Measurements from ENCODE around the gene NOG. TPM values are rescaled to one million over a fixed set of nuclear protein-coding genes. Genes with fewer than 3 reads are reported as not detected.
A peak's percentile ranks its signal among the peaks of the same experiment; 100 is the strongest.

The NOG gene
- polyA plus RNA-seq, 3 donors, result 1.1 to 1.9 (median 1.5) TPM

DNA sequence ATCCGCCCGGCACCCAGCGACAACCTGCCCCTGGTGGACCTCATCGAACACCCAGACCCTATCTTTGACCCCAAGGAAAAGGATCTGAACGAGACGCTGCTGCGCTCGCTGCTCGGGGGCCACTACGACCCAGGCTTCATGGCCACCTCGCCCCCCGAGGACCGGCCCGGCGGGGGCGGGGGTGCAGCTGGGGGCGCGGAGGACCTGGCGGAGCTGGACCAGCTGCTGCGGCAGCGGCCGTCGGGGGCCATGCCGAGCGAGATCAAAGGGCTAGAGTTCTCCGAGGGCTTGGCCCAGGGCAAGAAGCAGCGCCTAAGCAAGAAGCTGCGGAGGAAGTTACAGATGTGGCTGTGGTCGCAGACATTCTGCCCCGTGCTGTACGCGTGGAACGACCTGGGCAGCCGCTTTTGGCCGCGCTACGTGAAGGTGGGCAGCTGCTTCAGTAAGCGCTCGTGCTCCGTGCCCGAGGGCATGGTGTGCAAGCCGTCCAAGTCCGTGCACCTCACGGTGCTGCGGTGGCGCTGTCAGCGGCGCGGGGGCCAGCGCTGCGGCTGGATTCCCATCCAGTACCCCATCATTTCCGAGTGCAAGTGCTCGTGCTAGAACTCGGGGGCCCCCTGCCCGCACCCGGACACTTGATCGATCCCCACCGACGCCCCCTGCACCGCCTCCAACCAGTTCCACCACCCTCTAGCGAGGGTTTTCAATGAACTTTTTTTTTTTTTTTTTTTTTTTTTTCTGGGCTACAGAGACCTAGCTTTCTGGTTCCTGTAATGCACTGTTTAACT lies 1.0 kb downstream of the NOG start:
- DNase-seq (ENCODE audit: extremely low read depth in 1 of 11, low read depth in 9 of 11, low spot score in 4 of 11), result no peak

DNA sequence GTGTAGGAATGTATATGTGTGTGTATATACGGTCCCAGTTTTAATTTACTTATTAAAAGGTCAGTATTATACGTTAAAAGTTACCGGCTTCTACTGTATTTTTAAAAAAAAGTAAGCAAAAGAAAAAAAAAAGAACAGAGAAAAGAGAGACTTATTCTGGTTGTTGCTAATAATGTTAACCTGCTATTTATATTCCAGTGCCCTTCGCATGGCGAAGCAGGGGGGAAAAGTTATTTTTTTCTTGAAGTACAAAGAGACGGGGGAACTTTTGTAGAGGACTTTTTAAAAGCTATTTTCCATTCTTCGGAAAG lies 1.6 kb downstream of the NOG start:
- DNase-seq (ENCODE audit: extremely low read depth in 1 of 11, low read depth in 9 of 11, low spot score in 4 of 11), result no peak

DNA sequence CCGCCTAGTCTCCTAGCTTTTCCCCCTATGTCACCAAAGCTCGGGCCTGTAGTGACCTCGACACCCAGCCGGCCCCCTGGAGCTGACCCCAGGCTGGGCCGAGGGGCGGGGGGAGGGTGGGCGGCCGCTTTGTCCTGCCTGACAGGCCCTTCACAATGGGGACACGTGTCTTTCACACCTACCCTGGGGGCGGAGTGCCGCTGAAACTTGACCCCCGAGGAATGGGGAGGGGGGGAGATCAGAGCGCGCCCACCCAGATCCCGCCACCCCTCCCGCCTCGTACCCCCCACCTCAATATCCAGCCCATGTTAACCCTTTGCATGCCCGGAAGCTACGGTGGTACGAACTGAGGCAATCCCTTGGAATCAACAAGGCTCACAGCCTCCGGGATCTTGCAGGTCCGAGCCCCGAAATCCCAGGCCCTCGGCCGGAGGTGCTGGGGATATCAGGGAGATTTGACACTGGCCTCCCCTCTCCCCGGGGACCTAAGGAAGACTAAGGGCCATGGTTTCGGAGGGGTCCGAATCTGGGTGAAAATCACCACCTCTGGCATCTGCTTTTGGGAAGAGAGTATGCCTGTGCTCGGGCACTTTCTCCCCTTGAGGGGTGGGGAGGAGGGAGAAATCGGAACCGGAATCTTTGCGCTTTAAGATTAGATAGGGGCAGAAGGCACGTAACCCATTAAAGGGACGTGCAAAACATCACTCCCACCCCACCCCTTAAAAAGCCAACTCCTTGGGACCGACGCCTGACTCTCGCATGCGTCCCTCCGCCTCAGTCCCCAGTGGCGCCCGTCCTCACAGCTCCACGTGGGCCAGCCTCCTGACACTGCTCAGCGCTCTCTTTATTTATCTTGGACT lies 2.6 kb downstream of the NOG start:
- DNase-seq (ENCODE audit: extremely low read depth in 1 of 11, low read depth in 9 of 11, low spot score in 4 of 11), result no peak

DNA sequence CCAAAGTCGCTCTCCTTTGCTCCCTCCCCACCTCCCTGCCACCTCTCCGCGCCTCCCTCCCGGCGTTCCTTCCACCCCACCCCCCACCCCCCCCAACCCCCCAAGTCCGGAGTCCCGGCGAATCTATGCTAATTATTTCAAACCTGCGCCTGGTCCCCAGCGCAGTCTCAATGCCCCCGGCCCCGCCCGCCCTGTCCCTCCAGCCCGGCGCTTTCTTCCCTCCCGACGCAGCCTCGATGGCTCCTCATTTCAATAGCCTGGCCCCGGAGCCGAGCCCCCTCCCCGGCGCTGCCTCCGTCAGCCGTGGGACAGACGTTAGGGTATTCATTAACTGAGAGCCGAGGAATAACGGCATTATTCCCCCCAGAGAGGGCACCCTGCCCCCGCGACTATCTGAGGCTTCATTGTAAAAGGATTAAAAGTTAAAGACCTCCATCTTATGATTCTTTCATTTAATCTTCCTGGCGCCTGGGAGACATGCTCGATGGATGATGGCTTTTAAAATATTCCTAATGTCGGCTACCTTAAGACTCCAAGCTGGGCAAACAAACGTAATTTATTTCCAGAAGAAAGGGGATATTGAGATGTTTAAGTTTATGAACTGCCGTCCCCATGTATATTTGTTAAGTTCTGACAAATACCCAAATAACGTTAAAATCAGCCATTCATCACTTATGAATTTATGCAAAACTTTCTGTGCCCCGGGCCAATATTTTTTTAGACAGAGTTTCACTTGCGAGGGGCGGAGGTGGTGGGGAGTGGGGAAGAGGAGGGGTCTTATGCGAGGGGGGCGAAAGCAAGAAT lies 3.4 kb downstream of the NOG start:
- no peak for DNase-seq (ENCODE audit: extremely low read depth in 1 of 11, low read depth in 9 of 11, low spot score in 4 of 11)

DNA sequence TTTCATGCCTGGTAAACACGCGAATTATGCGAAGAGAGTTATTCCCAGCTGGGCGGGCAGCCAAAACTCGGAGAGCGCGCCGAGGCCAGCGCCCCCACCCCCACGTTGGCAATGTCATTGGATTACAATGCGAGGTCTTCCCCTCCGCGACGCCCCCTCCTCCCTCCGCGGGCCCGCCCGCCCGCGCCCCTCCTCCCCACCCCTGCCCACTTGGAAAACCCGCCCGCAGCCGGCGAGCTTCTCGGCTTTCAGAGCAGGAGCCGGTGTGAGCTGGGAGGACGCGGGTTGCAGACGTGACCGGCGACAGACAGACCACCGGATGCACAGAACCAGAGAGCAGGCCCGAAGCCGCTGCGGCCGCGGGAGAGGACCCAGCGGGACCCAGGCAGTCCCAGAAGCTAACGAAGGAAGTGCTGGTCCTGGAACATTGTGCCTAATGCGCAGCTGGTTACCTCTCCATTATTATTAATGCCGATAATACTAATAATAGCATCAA lies 4.0 kb downstream of the NOG start:
- DNase-seq (ENCODE audit: extremely low read depth in 1 of 11, low read depth in 9 of 11, low spot score in 4 of 11), result peak in 1 of 11 donors; percentile 34

DNA sequence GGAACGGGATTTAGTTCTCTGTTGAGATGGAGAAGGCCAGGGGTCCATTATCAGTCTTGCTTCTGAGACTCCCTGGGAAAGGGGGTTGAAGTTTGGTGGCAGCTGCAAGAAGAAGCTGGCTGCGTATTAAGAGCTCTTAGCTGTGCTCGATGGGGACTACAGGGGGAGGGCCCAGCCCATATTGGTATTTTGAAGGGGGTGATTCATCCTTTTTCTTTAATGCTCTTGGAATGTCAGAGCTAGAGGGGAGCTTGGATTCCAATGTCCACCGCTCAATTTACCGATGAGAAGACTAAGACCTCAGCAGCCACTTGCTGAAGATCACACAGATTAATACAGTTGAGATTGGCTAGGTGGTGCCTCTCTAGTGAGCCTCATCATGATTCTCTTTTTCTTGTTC lies 5.0 kb downstream of the NOG start:
- DNase-seq (ENCODE audit: extremely low read depth in 1 of 11, low read depth in 9 of 11, low spot score in 4 of 11), result no peak

GRCh38 chr17:56599088-56599487 lies 5.6 kb downstream of the NOG start:
- DNase-seq (ENCODE audit: extremely low read depth in 1 of 11, low read depth in 9 of 11, low spot score in 4 of 11), result no peak

DNA sequence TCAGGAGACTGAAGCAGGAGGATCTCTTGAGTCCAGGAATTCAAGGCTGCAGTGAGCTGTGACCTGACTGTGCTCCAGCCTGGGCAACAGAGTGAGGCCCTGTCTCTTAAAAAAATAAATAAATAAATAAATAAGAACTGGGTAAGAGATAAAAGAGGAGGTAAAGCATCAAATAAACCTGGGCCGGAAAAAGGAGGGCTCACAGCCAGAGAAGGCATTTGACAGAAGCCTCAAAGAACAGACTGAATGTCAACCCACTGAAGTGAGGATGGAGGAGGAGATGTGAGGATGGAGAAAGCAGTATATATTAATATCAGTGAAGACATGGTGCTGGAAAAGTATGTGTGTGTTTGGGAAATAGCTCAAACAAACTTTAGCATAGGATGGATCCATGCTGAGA lies 6.1 kb downstream of the NOG start:
- no peak for DNase-seq (ENCODE audit: extremely low read depth in 1 of 11, low read depth in 9 of 11, low spot score in 4 of 11)

GRCh38 chr17:56600256-56600655 lies 6.8 kb downstream of the NOG start:
- no peak for DNase-seq (ENCODE audit: extremely low read depth in 1 of 11, low read depth in 9 of 11, low spot score in 4 of 11)

- no peak for DNase-seq (ENCODE audit: extremely low read depth in 1 of 11, low read depth in 9 of 11, low spot score in 4 of 11)
Observed at GRCh38 chr17:56601591-56601990, 8.1 kb downstream of the NOG start.

GRCh38 chr17:56602292-56603130 lies 9.0 kb downstream of the NOG start:
- DNase-seq (ENCODE audit: extremely low read depth in 1 of 11, low read depth in 9 of 11, low spot score in 4 of 11), result no peak

DNA sequence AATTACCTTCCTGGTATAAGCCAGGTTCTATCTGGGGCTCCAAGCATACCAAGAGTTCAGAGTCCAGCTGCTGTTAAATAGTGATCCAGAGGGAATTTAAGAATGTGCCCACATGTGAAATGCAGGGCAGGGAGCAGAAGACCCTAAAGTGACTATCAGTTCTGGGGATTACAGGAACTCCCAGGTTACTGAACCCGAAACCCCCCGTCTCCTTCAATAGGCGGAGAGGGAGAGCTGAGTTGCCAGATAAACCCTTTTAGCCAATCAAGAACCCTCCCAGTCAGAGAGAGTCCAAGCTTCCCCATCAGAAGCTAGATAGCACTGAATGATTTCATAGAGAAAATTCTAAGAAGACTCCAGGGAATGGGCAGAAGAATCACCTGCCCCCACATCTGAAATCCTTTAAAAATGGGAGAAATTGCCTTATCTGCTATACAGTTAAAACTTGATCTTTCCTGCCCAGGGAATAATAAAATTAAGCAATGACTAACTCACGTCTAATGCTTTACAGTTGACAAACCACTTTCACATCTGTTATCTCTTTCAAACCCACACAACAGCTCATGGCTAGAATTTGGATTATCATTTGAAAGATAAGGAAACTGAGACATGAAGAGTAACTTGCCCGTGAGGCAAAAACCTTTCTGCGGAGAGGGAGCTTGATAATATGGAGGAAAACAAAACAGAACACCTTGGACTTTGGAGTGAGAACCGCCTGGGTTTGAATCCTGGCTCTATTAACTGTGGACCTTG lies 10.2 kb downstream of the NOG start:
- no peak for DNase-seq (ENCODE audit: extremely low read depth in 1 of 11, low read depth in 9 of 11, low spot score in 4 of 11)

DNA sequence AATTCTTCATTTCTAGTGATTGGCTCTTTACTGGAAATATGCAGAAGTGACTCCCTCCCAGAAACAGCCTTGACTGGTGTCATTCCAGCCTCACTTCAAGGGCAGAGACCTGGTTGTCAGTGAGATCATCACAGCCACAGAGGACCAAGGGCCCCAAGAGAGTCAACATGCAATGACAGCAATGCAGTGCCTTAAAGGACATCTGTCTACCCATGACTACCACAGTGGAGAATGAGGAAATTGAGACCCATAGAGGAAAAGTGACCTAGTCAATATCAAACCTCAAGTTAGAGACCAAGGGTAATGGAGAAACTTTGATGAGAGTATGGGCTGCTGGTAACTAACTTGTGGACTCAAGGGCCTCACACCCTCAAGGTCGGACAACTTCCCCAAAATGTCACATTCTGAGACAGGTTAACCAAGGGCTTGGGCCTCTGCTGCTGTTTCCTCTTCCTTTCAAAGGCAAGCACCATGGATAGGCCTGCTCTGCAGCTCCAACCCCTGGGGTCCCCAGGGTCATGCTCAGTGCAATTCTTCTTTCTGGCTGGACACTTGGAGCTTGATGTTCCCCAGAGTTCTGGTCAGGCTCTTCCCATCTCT lies 11.3 kb downstream of the NOG start:
- no peak for DNase-seq (ENCODE audit: extremely low read depth in 1 of 11, low read depth in 9 of 11, low spot score in 4 of 11)

GRCh38 chr17:56608944-56609343 lies 15.4 kb downstream of the NOG start:
- DNase-seq (ENCODE audit: extremely low read depth in 1 of 11, low read depth in 9 of 11, low spot score in 4 of 11), result no peak

- no peak for DNase-seq (ENCODE audit: extremely low read depth in 1 of 11, low read depth in 9 of 11, low spot score in 4 of 11)
Observed at GRCh38 chr17:56610321-56610720, 16.8 kb downstream of the NOG start.

- no peak for DNase-seq (ENCODE audit: extremely low read depth in 1 of 11, low read depth in 9 of 11, low spot score in 4 of 11)
Observed at GRCh38 chr17:56613131-56613530, 19.6 kb downstream of the NOG start.

- DNase-seq (ENCODE audit: extremely low read depth in 1 of 11, low read depth in 9 of 11, low spot score in 4 of 11), result no peak
Observed at GRCh38 chr17:56614522-56614921, 21.0 kb downstream of the NOG start.

DNA sequence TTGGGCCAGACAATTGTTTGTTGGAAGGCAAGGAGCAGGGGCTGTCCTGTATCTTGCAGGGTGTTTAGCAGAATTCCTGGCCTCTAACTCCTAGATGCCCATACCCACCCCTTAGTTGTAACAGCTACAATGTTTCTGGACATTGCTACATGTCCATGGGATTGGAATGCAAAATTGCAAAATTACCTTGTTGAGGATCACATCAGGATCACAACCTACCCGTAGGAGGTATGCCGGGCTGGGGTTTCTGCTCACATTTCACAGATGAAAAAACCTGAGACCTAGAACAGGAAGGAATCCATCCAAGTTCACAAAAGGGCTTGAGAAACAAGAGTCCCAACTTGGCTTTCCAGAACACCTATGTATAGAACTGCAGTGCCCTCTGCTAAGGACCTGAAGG lies 22.7 kb downstream of the NOG start:
- DNase-seq (ENCODE audit: extremely low read depth in 1 of 11, low read depth in 9 of 11, low spot score in 4 of 11), result no peak
